22Rv1 (cell line): ENCODE data around the gene EPS15.

Experiments used
- H3K27ac ChIP-seq: fragments of 450-650 bp; 2 replicates; pipeline ENCODE4 v1.5.1; 2017
- CTCF ChIP-seq: fragments of 450-650 bp; IDR thresholded peaks from 2 replicates; pipeline ENCODE4 v1.5.1; 2017; ENCODE audit warnings: mild to moderate bottlenecking
- ZFX ChIP-seq: fragments of 450-650 bp; IDR thresholded peaks from 2 replicates; pipeline ENCODE4 v1.6.1; 2017; ENCODE audit warnings: antibody characterized with exemption, borderline replicate concordance

Gene EPS15

GRCh38 chr1:51527144-51527543, 8.1 kb upstream of the EPS15 start:
- H3K27ac ChIP-seq: no peak overlapping the region
- TF ChIP-seq CTCF (no peak), ZFX (no peak)

GRCh38 chr1:51526248-51526647, 7.2 kb upstream of the EPS15 start:
- no peak overlapping the region for H3K27ac ChIP-seq
- TF ChIP-seq ZFX (no peak), CTCF (no peak)

DNA sequence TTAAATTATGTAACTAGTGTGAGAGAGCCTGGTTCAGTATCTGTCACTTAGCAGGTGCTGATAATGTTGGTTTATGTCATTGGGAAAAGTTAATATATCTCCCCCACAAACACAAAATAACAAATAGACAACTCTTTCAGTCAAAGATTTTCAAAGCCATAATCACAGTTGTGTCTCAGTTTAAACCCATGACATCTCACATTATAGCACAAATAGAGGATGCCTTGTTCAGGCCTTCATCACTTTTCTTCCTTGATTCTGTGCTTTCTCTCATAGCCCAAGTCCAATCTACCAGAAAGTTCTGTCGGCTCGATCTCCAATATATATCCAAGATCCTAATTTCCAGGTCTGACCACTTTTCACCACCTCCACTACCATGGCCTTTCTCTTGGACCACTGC, 6.2 kb upstream of the EPS15 start:
- TF ChIP-seq CTCF (no peak), ZFX (no peak)
- no peak overlapping the region for H3K27ac ChIP-seq

DNA sequence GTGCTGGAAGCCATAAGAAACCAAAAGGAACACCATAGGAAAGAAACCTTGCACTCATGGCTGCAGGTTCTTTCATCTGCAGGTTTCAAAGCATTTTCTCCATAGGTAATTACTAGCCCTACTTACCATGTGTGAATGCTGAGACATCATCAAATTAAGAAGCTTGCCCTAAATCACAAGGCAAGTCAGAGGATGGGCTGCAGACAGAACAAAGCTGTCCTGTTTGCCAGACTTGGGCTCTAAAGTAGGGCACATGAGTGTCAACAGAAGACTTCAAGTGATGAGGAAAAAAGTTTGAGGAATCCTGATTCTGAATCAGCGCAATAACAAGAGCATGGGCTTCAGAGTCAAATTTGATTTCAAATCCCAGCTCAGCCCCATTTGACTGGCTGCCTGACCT, 5.8 kb upstream of the EPS15 start:
- TF ChIP-seq CTCF (no peak), ZFX (no peak)
- H3K27ac ChIP-seq: no peak overlapping the region

DNA sequence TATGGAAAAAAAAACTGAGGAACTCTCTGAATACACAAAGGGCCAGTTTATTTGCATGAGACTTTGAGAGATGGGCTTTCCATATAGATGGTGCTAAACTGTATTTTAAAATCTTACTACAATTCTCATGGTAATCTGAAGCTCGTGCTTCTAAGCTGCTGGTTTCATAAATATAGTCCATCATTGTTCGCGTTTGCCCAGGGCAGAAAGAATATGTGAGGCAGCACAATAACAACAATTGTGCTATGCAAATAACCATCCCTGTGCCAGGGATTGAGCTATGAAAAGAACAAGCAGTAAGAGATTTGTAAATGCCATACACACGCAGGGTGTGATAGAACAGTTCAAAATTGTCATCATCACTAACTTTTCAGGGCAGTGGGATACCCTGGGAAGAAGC, 4.9 kb upstream of the EPS15 start:
- no peak for TF ChIP-seq ZFX
- no peak for TF ChIP-seq CTCF
- H3K27ac ChIP-seq: no peak overlapping the region

- H3K27ac ChIP-seq: no peak overlapping the region
These were observed 1.7 kb upstream of the EPS15 start for GRCh38 chr1:51520700-51521248.

More at GRCh38 chr1:51520700-51521248, 1.7 kb upstream of the EPS15 start:
- no peak for TF ChIP-seq CTCF
